Measurements from ENCODE around the gene ILRUN.
"Not testable (repeated sequence)": the region's sequence is repeated elsewhere in the genome, so short reads cannot be mapped to it uniquely, and the experiment has no call there.

The ILRUN gene

DNA sequence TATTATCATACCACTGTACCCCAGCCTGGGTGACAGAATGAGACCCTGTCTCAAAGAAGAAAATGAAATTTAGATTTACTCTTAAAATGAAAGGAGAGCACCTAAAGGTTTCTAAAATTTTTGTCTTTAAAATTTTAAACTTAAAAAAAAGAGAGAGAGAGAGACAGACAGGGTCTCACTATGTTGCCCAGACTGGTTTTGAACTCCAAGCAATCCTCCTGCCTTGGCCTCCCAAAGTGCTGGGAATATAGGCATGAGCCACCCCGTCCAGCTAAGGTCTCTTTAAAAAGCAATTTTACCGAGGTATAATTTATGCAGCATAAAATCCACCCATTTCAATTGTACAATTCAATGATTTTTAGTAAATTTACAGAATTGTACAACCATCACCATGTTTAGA lies 33.2 kb downstream of the ILRUN start:
- H3K79me2 ChIP-seq (ENCODE audit: insufficient read depth, low read depth), result peaks cover 92% of the 10 kb centered on the region
- H2AFZ ChIP-seq (ENCODE audit: low read depth), result no peak overlapping the region
- H3K27me3 ChIP-seq (ENCODE audit: insufficient read depth, low read depth), result no peaks in the 10 kb centered on the region
- H3K4me2 ChIP-seq, result no peak overlapping the region
- no peak overlapping the region for H3K9ac ChIP-seq
- TF ChIP-seq, protein P1, sequence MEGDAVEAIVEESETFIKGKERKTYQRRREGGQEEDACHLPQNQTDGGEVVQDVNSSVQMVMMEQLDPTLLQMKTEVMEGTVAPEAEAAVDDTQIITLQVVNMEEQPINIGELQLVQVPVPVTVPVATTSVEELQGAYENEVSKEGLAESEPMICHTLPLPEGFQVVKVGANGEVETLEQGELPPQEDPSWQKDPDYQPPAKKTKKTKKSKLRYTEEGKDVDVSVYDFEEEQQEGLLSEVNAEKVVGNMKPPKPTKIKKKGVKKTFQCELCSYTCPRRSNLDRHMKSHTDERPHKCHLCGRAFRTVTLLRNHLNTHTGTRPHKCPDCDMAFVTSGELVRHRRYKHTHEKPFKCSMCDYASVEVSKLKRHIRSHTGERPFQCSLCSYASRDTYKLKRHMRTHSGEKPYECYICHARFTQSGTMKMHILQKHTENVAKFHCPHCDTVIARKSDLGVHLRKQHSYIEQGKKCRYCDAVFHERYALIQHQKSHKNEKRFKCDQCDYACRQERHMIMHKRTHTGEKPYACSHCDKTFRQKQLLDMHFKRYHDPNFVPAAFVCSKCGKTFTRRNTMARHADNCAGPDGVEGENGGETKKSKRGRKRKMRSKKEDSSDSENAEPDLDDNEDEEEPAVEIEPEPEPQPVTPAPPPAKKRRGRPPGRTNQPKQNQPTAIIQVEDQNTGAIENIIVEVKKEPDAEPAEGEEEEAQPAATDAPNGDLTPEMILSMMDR (conservative IDR thresholded peaks at IDR 0.05; ENCODE audit: low read depth, low read length), result no peak
- no peak overlapping the region for H3K4me3 ChIP-seq (IDR thresholded peaks at IDR 0.05; ENCODE audit: insufficient read depth, low read depth, low read length)
- H4K20me1 ChIP-seq (ENCODE audit: insufficient read depth), result no peaks in the 10 kb centered on the region
- no peaks in the 10 kb centered on the region for H3K36me3 ChIP-seq (ENCODE audit: insufficient read depth)
- no peak overlapping the region for H3K27ac ChIP-seq
- H3K4me1 ChIP-seq (ENCODE audit: low read depth, poor library complexity, severe bottlenecking), result peaks cover 67% of the 10 kb centered on the region

DNA sequence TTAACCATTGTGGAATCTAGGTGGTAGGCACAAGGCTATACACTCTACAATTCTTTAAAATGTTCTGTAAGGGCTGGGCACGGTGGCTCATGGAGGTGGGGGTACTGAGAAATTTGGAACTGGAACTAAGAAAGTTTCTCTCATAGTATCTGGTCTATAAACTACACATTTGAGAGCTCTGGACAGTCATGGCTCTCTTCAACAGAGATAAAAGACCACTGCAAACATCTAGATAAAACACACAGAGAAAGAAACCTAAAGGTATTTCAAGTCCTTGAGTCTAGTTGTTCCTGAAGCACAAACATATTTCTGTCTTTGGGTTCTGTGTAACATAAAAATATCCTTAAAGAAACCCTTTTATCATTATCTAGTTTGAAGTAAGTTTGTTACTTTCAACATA lies 35.2 kb downstream of the ILRUN start:
- Histone ChIP-seq H3K27ac (peak overlapping the region; percentile 100; the same call in 1 of the 2 replicates), H3K9ac (no peak overlapping the region)
- TF ChIP-seq, protein P1 (conservative IDR thresholded peaks at IDR 0.05; ENCODE audit: low read depth, low read length), result no peak

DNA sequence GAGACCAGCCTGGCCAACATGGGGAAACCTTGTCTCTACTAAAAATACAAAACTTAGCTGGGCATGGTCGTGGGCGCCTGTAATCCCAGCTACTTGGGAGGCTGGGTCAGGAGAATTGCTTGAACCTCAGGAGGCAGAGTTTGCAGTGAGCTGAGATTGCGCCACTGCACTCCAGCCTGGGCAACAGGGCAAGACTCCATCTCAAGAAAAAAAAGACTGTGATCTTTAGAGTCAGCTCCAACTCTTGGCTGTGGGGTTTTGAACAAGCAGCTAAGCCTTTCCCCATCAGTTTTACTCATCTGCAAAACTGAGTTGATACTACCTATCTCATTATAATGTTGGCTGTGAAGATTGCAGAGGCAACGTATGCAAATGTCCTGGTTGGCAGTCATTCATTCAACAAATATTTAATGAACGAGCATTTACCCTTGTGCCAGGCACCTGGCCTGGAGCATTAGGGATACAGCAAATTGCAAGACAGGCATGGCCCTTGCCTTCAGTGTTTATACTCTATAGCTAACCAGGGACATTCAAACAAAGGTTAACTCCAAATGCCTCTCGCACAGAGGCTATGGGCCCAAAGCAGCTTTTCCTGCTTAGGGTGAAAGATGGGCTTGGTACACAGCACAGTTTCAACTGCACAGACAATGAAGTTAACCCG lies 37.8 kb downstream of the ILRUN start:
- peak overlapping the region; percentile 93; the same call in 1 of the 2 replicates for H3K9ac ChIP-seq
- peaks cover 89% of the 10 kb centered on the region for H3K4me1 ChIP-seq (ENCODE audit: low read depth, poor library complexity, severe bottlenecking)
- peaks cover 61% of the 10 kb centered on the region for H3K79me2 ChIP-seq (ENCODE audit: insufficient read depth, low read depth)
- H3K27ac ChIP-seq, result peak overlapping the region; percentile 100
- TF ChIP-seq, protein P1 (conservative IDR thresholded peaks at IDR 0.05; ENCODE audit: low read depth, low read length), result no peak
- no peaks in the 10 kb centered on the region for H3K36me3 ChIP-seq (ENCODE audit: insufficient read depth)
- H2AFZ ChIP-seq (ENCODE audit: low read depth), result no peak overlapping the region
- H3K27me3 ChIP-seq (ENCODE audit: insufficient read depth, low read depth), result no peaks in the 10 kb centered on the region
- H3K4me3 ChIP-seq (IDR thresholded peaks at IDR 0.05; ENCODE audit: insufficient read depth, low read depth, low read length), result no peak overlapping the region
- no peaks in the 10 kb centered on the region for H4K20me1 ChIP-seq (ENCODE audit: insufficient read depth)
- H3K4me2 ChIP-seq, result peak overlapping the region; percentile 95

More for the DNA sequence above, 35.2 kb downstream of the ILRUN start:
- H2AFZ ChIP-seq (ENCODE audit: low read depth), result no peak overlapping the region
- H3K4me1 ChIP-seq (ENCODE audit: low read depth, poor library complexity, severe bottlenecking), result peaks cover 87% of the 10 kb centered on the region
- H4K20me1 ChIP-seq (ENCODE audit: insufficient read depth), result no peaks in the 10 kb centered on the region
- H3K27me3 ChIP-seq (ENCODE audit: insufficient read depth, low read depth), result no peaks in the 10 kb centered on the region
- 0 out of 2 replicates have a peak overlapping the region, but pooled peaks have one; percentile 23 for H3K4me2 ChIP-seq
- peaks cover 76% of the 10 kb centered on the region for H3K79me2 ChIP-seq (ENCODE audit: insufficient read depth, low read depth)
- no peaks in the 10 kb centered on the region for H3K36me3 ChIP-seq (ENCODE audit: insufficient read depth)
- no peak overlapping the region for H3K4me3 ChIP-seq (IDR thresholded peaks at IDR 0.05; ENCODE audit: insufficient read depth, low read depth, low read length)

DNA sequence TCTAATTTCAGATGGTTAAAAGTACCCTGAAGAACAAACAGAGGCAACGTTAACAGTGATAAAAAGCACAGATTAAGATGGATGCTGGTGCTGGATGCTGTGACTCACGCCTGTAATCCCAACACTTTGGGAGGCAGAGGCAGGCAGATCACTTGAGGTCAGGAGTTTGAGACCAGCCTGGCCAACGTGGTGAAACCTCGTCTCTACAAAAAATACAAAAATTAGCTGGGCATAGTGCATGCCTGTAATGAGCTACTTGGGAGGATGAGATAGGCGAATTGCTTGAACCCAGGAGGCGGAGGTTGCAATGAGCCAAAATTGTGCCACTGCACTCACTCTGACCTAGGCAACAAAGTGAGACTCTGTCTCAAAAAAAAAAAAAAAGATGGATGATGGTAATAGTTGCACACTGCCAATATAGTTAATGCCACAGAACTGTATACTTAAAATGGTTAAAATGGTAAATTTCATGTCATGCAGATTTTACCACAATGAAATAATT lies 38.5 kb downstream of the ILRUN start:
- Histone ChIP-seq H3K27ac (peak overlapping the region; percentile 100), H3K79me2 (ENCODE audit: insufficient read depth, low read depth) (peaks cover 60% of the 10 kb centered on the region), H3K4me1 (ENCODE audit: low read depth, poor library complexity, severe bottlenecking) (peaks cover 89% of the 10 kb centered on the region), H3K9ac (peak overlapping the region; percentile 93), H3K4me2 (peak overlapping the region; percentile 95), H2AFZ (ENCODE audit: low read depth) (peak overlapping the region; percentile 34; the same call in 1 of the 2 replicates)
- H3K36me3 ChIP-seq (ENCODE audit: insufficient read depth); H3K4me3 ChIP-seq (IDR thresholded peaks at IDR 0.05; ENCODE audit: insufficient read depth, low read depth, low read length); H3K27me3 ChIP-seq (ENCODE audit: insufficient read depth, low read depth); H4K20me1 ChIP-seq (ENCODE audit: insufficient read depth): not testable (repeated sequence)

Data from KMS-11 (cell line).